ENCODE results near the gene RIN1.
A peak's percentile ranks its signal among the peaks of the same experiment; 100 is the strongest.
"Not testable (repeated sequence)": the region's sequence is repeated elsewhere in the genome, so short reads cannot be mapped to it uniquely, and the experiment has no call there.

The RIN1 gene

DNA sequence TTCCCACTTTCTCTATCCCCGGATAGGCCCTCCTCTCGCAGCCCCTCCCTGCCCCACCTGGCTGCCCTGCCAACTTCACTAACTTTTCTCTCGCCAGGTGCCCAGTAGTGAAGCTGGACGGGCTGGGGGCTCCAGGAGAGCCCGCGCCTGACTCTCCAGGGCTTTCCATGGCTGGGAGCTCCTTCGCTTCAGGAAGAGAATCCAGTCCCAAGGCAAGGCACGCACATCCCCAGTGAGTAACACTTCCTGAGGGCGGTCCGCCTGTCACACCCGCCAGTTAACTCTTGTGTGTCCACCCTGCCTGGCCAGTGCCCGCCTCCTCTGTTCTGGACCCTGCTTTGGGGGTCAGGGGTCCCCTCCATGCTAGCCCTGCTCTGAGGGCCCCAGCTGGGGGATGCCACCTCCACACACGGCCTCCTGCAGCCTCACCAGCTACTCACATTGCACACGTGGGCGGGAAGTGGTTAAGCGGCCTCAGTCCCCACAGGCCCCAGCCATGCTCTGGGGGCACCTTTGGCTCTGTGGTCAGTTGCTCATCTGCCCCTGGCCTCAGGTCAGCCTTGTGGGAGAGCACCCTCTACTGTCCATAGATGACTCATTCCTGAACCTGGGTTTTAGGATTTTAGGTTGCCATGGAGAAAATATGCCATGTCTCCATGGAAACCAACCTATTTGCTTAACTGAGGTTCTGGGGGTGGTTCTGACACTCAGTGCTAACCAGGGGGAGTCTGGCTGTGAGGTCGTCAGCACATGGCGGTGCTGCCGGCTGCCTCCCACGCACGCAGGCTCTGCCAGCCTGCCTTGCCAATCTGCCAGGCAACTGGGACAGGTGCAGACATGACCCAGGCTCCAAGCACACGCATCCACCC, at the start of gene RIN1:
Gene RIN1, minus strand, starts transcription at position 201 of the 869 bp plus-strand sequence. Its CDS starts 32 bp downstream, at position 169.
- no peaks in the 10 kb centered on the region for H3K27me3 ChIP-seq (replicated peaks)
- H3K4me3 ChIP-seq (ENCODE audit: low read depth, low read length), result peak within 1 kb of the TSS; percentile 76
- peaks cover 34% of the 10 kb centered on the region for H3K36me3 ChIP-seq (replicated peaks)
- peak; percentile 98 for DNase-seq
- in situ Hi-C loops (cut with HindIII; ENCODE audit: low pct_ligation_motif_present, low sequenced_read_pairs), result no loop called here
- peak; percentile 17 for TF ChIP-seq CTCF (IDR thresholded peaks at IDR 0.05; ENCODE audit: low read depth, low read length, missing control alignments)
- H3K27ac ChIP-seq, result peak within 1 kb of the TSS; percentile 97

DNA sequence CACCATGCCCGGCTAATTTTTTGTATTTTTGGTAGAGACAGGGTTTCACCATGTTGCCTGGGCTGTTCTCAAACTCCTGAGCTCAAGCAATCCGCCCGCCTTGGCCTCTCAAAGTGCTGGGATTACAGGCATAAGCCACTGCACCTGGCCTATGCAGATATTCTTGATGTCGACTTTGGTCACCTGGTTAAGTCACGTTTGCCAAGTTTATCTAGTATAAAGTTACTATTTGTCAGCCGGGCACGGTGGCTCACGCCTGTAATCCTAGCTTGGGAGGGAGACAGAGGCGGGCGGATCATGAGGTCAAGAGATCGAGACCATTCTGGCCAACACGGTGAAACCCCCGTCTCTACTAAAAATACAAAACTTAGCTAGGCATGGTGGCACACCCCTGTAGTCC, 48.1 kb upstream of the RIN1 start:
- DNase-seq; H3K27me3 ChIP-seq (replicated peaks); H3K36me3 ChIP-seq (replicated peaks); H3K4me3 ChIP-seq (ENCODE audit: low read depth, low read length); in situ Hi-C loops (cut with HindIII; ENCODE audit: low pct_ligation_motif_present, low sequenced_read_pairs); H3K27ac ChIP-seq: not testable (repeated sequence)

GRCh38 chr11:66380264-66380663, 44.0 kb upstream of the RIN1 start:
- in situ Hi-C loops (cut with HindIII; ENCODE audit: low pct_ligation_motif_present, low sequenced_read_pairs); H3K27ac ChIP-seq; H3K27me3 ChIP-seq (replicated peaks); H3K4me3 ChIP-seq (ENCODE audit: low read depth, low read length); H3K36me3 ChIP-seq (replicated peaks); DNase-seq: not testable (repeated sequence)

DNA sequence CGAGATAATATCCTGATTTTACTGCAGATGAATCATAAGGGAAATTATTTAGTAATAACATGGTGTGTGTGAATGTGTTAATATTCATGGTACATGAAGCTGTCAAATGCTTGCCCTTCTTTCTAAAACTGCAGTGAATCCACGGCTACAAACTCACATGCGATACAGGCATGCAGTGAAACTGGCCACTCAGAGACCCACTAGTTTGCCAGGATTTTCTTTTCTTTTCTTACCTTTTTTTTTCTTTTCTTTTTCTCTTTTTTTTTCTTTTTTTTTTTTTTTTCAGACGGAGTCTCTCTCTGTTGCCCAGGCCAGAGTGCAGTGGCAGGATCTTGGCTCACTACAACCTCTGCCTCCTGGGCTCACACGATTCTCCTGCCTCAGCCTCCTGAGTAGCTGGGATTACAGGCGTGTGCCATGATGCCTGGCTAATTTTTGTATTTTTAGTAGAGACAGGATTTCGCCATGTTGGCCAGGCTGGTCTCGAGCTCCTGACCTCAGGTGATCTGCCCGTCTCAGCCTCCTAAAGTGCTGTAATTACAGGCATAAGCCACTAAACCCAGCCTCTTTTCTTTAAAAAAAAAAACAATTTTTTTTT, 37.6 kb upstream of the RIN1 start:
- in situ Hi-C loops (cut with HindIII; ENCODE audit: low pct_ligation_motif_present, low sequenced_read_pairs); H3K36me3 ChIP-seq (replicated peaks); H3K4me3 ChIP-seq (ENCODE audit: low read depth, low read length); H3K27ac ChIP-seq; H3K27me3 ChIP-seq (replicated peaks); DNase-seq: not testable (repeated sequence)

DNA sequence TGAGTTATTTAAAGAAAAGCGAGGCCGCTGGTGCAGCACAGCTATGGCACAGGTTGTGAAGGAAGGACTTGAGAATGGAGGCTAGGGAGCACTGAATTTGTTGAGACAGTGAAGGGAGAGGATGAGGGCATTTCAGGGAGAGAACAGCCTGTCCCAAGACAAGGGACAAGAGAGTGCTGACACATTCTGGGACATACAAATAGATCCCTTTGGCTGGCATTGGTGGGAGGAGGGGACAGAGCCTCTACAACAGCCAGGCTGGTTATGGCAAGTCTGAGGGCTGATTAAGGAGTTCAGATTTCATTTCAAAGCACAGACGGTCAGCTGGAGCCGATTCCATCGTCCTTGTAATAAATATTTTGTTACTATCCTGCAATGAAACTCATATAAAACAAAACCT, 37.0 kb upstream of the RIN1 start:
- TF ChIP-seq CTCF (IDR thresholded peaks at IDR 0.05; ENCODE audit: low read depth, low read length, missing control alignments), result no peak
- H3K27ac ChIP-seq, result no peak overlapping the region
- no peaks in the 10 kb centered on the region for H3K36me3 ChIP-seq (replicated peaks)
- H3K27me3 ChIP-seq (replicated peaks), result no peaks in the 10 kb centered on the region
- in situ Hi-C loops (cut with HindIII; ENCODE audit: low pct_ligation_motif_present, low sequenced_read_pairs), result no loop called here
- no peak overlapping the region for H3K4me3 ChIP-seq (ENCODE audit: low read depth, low read length)
- DNase-seq, result no peak

- in situ Hi-C loops (cut with HindIII; ENCODE audit: low pct_ligation_motif_present, low sequenced_read_pairs), result no loop called here
- no peak for DNase-seq
- no peaks in the 10 kb centered on the region for H3K27me3 ChIP-seq (replicated peaks)
- TF ChIP-seq CTCF (IDR thresholded peaks at IDR 0.05; ENCODE audit: low read depth, low read length, missing control alignments), result no peak
- no peaks in the 10 kb centered on the region for H3K36me3 ChIP-seq (replicated peaks)
- peak within 1 kb of the TSS; percentile 65 for H3K4me3 ChIP-seq (ENCODE audit: low read depth, low read length)
- no peak within 1 kb of the TSS for H3K27ac ChIP-seq
Measured at GRCh38 chr11:66371627-66372415, 35.6 kb upstream of the RIN1 start, which contains the start of gene SLC29A2. TSS of gene SLC29A2 (minus strand) at chr11:66371760. CDS start at chr11:66371591, 169 bp downstream.

All from brain microvascular endothelial cell (primary cell).